ENCODE data around the gene RGL3. TPM values are rescaled to one million over a fixed set of nuclear protein-coding genes. Genes with fewer than 3 reads are reported as not detected.
"Not testable (repeated sequence)": the region's sequence is repeated elsewhere in the genome, so short reads cannot be mapped to it uniquely, and the experiment has no call there.

Gene RGL3
- total and polyA plus RNA-seq, 2 experiments from 2014 or later = 0.54 to 1.4 TPM

DNA sequence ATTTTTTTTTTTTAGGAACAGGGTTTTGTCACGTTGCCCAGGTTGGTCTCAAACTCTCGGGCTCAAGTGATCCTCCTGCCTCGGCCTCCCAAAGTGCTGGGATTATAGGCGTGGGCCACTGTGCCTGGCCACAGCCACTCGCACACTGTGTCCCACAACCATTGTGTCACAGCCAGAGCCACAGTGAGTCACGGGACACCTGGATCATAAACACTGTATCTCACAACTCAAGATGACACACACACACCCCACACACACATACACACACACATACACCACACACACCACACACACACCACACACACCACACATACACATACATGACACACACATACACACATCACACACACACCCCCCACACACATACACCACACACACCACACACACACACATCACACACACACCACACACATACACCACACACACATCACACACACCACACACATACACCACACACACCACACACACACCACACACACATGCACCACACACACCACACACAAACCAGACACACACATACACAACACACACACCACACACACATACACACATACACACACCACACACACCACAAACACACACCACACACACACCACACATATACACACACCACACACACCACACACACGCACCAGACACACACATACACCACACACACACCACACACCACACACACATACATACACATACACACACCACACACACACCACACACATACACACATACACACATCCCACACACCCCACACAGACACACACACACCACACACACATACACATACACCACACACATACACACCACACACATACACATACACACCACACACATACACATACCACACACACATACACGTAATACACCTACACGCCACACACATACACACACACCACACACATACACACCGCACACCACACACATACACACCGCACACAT, 45.5 kb upstream of the RGL3 start:
- TF ChIP-seq EZH2phosphoT487 (IDR thresholded peaks at IDR 0.05; ENCODE audit: insufficient read depth, low read depth) (no peak), EZH2 (IDR thresholded peaks at IDR 0.05; ENCODE audit: insufficient read depth, poor library complexity, severe bottlenecking) (no peak)

DNA sequence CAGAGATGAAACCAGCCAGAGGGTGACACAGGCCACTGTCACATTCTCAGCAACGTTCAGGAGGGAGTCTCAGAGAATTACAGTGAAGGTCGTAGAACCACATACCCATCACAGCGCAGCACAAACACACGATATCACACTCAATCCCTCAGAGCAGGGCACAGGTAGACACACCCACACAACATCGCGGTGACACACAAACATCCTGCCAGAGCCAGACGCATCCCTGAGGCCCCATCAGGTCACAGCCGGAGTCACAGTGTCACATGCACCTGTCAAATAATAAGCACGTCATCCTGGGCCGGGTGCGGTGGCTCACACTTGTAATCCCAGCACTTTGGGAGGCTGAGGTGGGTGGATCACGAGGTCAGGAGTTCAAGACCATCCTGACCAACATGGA, 44.3 kb upstream of the RGL3 start:
- no peaks in the 10 kb centered on the region for H3K4me1 ChIP-seq (ENCODE audit: insufficient read depth)
- no peak overlapping the region for H3K4me2 ChIP-seq (ENCODE audit: unreplicated experiment)
- no peaks in the 10 kb centered on the region for H3K36me3 ChIP-seq (ENCODE audit: low read depth)
- no peak overlapping the region for H3K27ac ChIP-seq
- in situ Hi-C loops (cut with MboI) = loop anchor here (25.0 kb wide), 1 partner anchor 176 kb away; the partner anchor contains the start of gene TSPAN16
- DNase-seq = no peak
- no peaks in the 10 kb centered on the region for H3K9me2 ChIP-seq (ENCODE audit: insufficient read depth)
- H3K9me3 ChIP-seq (ENCODE audit: low read depth) = no peaks in the 10 kb centered on the region
- no peaks in the 10 kb centered on the region for H3F3A ChIP-seq (ENCODE audit: insufficient read depth)
- WGBS, 2 experiments (ENCODE audit: low coverage in 1 of 2, low lambda C conversion rate in 2 of 2, missing lambda C conversion rate in 2 of 2) = 64 to 70% methylated on average over 12 of the region's 12 CpGs
- H4K20me1 ChIP-seq (ENCODE audit: insufficient read depth) = no peaks in the 10 kb centered on the region
- no peaks in the 10 kb centered on the region for H3K27me3 ChIP-seq (replicated peaks; ENCODE audit: insufficient read depth)
- no peak for TF ChIP-seq EZH2 (IDR thresholded peaks at IDR 0.05; ENCODE audit: insufficient read depth, poor library complexity, severe bottlenecking)
- TF ChIP-seq EZH2phosphoT487 (IDR thresholded peaks at IDR 0.05; ENCODE audit: insufficient read depth, low read depth) = no peak
- H3K9ac ChIP-seq = no peak overlapping the region
- H3K79me2 ChIP-seq (ENCODE audit: insufficient read depth) = no peaks in the 10 kb centered on the region
- H3K4me3 ChIP-seq = no peak overlapping the region
- no peak overlapping the region for H2AFZ ChIP-seq

More for the DNA sequence above, 45.5 kb upstream of the RGL3 start:
- WGBS, 2 experiments (ENCODE audit: low coverage in 1 of 2, low lambda C conversion rate in 2 of 2, missing lambda C conversion rate in 2 of 2) = 67 to 76% methylated on average over 9 to 11 of the region's 11 CpGs
- no peaks in the 10 kb centered on the region for H3K9me2 ChIP-seq (ENCODE audit: insufficient read depth)
- no peaks in the 10 kb centered on the region for H3K36me3 ChIP-seq (ENCODE audit: low read depth)
- in situ Hi-C loops (cut with MboI) = loop anchor here (25.0 kb wide), 1 partner anchor 177 kb away; the partner anchor contains the start of gene TSPAN16
- no peak overlapping the region for H3K4me2 ChIP-seq (ENCODE audit: unreplicated experiment)
- no peak overlapping the region for H3K27ac ChIP-seq
- H3K4me3 ChIP-seq = no peak overlapping the region
- DNase-seq = no peak
- H4K20me1 ChIP-seq (ENCODE audit: insufficient read depth) = no peaks in the 10 kb centered on the region
- H3K27me3 ChIP-seq (replicated peaks; ENCODE audit: insufficient read depth) = no peaks in the 10 kb centered on the region
- no peaks in the 10 kb centered on the region for H3K4me1 ChIP-seq (ENCODE audit: insufficient read depth)
- no peaks in the 10 kb centered on the region for H3K79me2 ChIP-seq (ENCODE audit: insufficient read depth)
- no peak overlapping the region for H2AFZ ChIP-seq
- H3K9me3 ChIP-seq (ENCODE audit: low read depth) = no peaks in the 10 kb centered on the region
- H3K9ac ChIP-seq = no peak overlapping the region
- H3F3A ChIP-seq (ENCODE audit: insufficient read depth) = no peaks in the 10 kb centered on the region

DNA sequence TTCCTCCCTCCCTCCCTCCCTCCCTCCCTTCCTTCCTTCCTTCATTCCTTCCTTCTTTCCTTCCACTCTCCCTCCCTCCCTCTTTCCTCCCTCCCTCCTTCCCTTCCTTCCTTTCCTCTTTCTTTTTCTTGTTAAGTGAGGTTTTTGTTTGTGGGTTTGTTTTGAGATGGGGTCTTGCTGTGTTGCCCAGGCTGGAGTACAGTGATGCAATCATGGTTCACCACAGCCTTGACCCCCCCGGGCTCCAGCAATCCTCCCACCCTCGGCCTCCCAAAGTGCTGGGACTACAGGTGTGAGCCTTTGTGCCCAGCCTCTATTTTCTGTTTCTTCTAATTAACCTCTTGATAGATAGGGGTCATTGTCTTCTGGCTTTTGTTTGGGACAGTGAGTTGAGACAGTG, 42.3 kb upstream of the RGL3 start:
- Histone ChIP-seq H2AFZ (no peak overlapping the region), H3K27me3 (replicated peaks; ENCODE audit: insufficient read depth) (no peaks in the 10 kb centered on the region), H4K20me1 (ENCODE audit: insufficient read depth) (no peaks in the 10 kb centered on the region), H3K9me2 (ENCODE audit: insufficient read depth) (no peaks in the 10 kb centered on the region), H3K4me2 (ENCODE audit: unreplicated experiment) (no peak overlapping the region), H3K4me1 (ENCODE audit: insufficient read depth) (no peaks in the 10 kb centered on the region), H3K27ac (no peak overlapping the region), H3K79me2 (ENCODE audit: insufficient read depth) (no peaks in the 10 kb centered on the region), H3K9me3 (ENCODE audit: low read depth) (no peaks in the 10 kb centered on the region), H3F3A (ENCODE audit: insufficient read depth) (no peaks in the 10 kb centered on the region), H3K4me3 (no peak overlapping the region), H3K36me3 (ENCODE audit: low read depth) (no peaks in the 10 kb centered on the region), H3K9ac (no peak overlapping the region)
- in situ Hi-C loops (cut with MboI) = loop anchor here (25.0 kb wide), 1 partner anchor 174 kb away; the partner anchor contains the start of gene TSPAN16
- 51 to 79% methylated on average over 2 of the region's 2 CpGs for WGBS, 2 experiments (ENCODE audit: low coverage in 1 of 2, low lambda C conversion rate in 2 of 2, missing lambda C conversion rate in 2 of 2)
- TF ChIP-seq EZH2 (IDR thresholded peaks at IDR 0.05; ENCODE audit: insufficient read depth, poor library complexity, severe bottlenecking) = no peak
- no peak for TF ChIP-seq EZH2phosphoT487 (IDR thresholded peaks at IDR 0.05; ENCODE audit: insufficient read depth, low read depth)
- DNase-seq = no peak

DNA sequence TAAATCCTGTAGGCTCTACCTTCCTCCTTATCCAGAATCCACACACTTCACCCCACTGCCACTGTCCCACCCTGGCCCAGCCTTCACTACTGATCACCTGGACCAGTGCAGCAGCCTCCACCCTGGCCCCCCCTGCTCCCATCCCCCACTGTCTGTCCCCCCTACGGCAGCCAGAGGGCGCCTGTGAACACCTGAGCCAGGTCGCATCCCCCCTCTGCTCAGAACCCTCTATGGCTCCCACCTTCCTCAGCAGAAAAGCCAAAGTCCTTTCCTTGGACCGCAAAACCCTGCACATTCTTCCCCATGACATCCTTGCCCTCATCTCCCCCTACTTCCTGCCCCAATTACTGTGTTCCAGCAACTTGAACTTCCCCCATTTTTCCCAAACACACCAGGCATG, 41.1 kb upstream of the RGL3 start:
- no peak for DNase-seq
- no peak overlapping the region for H3K27ac ChIP-seq
- H3K36me3 ChIP-seq (ENCODE audit: low read depth) = no peaks in the 10 kb centered on the region
- H3K4me1 ChIP-seq (ENCODE audit: insufficient read depth) = no peaks in the 10 kb centered on the region
- H3K4me2 ChIP-seq (ENCODE audit: unreplicated experiment) = no peak overlapping the region
- H2AFZ ChIP-seq = no peak overlapping the region
- in situ Hi-C loops (cut with MboI) = loop anchor here (25.0 kb wide), 1 partner anchor 173 kb away; the partner anchor contains the start of gene TSPAN16
- no peaks in the 10 kb centered on the region for H3F3A ChIP-seq (ENCODE audit: insufficient read depth)
- no peaks in the 10 kb centered on the region for H3K9me3 ChIP-seq (ENCODE audit: low read depth)
- no peak overlapping the region for H3K9ac ChIP-seq
- TF ChIP-seq EZH2phosphoT487 (IDR thresholded peaks at IDR 0.05; ENCODE audit: insufficient read depth, low read depth) (no peak), EZH2 (IDR thresholded peaks at IDR 0.05; ENCODE audit: insufficient read depth, poor library complexity, severe bottlenecking) (no peak)
- no peaks in the 10 kb centered on the region for H4K20me1 ChIP-seq (ENCODE audit: insufficient read depth)
- H3K9me2 ChIP-seq (ENCODE audit: insufficient read depth) = no peaks in the 10 kb centered on the region
- 30 to 32% methylated on average over 3 to 4 of the region's 4 CpGs for WGBS, 2 experiments (ENCODE audit: low coverage in 1 of 2, low lambda C conversion rate in 2 of 2, missing lambda C conversion rate in 2 of 2)
- no peaks in the 10 kb centered on the region for H3K27me3 ChIP-seq (replicated peaks; ENCODE audit: insufficient read depth)
- H3K79me2 ChIP-seq (ENCODE audit: insufficient read depth) = no peaks in the 10 kb centered on the region
- H3K4me3 ChIP-seq = no peak overlapping the region

DNA sequence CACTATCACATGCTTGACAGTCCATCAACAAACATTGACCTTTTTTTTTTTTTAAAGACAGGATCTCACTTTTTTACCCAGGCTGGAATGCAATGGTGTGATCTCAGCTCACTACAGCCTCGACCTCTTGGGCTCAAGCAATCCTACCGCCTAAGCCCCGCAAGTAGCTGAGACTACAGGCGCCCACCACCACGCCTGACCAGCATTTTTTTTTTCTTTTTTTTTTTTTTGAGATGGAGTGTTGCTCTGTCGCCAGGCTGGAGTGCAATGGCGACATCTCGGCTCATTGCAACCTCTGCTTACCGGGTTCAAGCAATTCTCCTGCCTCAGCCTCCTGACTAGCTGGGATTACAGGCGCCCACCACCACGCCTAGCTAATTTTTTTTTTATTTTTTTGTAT, 39.8 kb upstream of the RGL3 start:
- H3K79me2 ChIP-seq (ENCODE audit: insufficient read depth); H3K36me3 ChIP-seq (ENCODE audit: low read depth); H3K4me2 ChIP-seq (ENCODE audit: unreplicated experiment); DNase-seq; H3K4me1 ChIP-seq (ENCODE audit: insufficient read depth); H3K9me3 ChIP-seq (ENCODE audit: low read depth); H3K27me3 ChIP-seq (replicated peaks; ENCODE audit: insufficient read depth); H4K20me1 ChIP-seq (ENCODE audit: insufficient read depth); H3K9ac ChIP-seq; H3K9me2 ChIP-seq (ENCODE audit: insufficient read depth); H3K4me3 ChIP-seq; H3F3A ChIP-seq (ENCODE audit: insufficient read depth); H3K27ac ChIP-seq; H2AFZ ChIP-seq: not testable (repeated sequence)
- in situ Hi-C loops (cut with MboI) = loop anchor here (25.0 kb wide), 1 partner anchor 172 kb away; the partner anchor contains the start of gene TSPAN16
- 78 to 79% methylated on average over 10 to 11 of the region's 11 CpGs for WGBS, 2 experiments (ENCODE audit: low coverage in 1 of 2, low lambda C conversion rate in 2 of 2, missing lambda C conversion rate in 2 of 2)
